Lower leg skin (tissue), 3 donors: Measurements from ENCODE around the gene COX6B2.

Experiments used
- CTCF ChIP-seq, 3 donors: fragments of 450-650 bp; IDR thresholded peaks; one replicate each; pipeline ENCODE4 v1.5.1; 2016; ENCODE audit warnings: antibody characterized with exemption in 3 of 3, mild to moderate bottlenecking in 3 of 3, moderate library complexity in 2 of 3
- POLR2A ChIP-seq, 2 donors: fragments of 450-650 bp; IDR thresholded peaks; one replicate each; pipeline ENCODE4 v1.6.1; 2016 to 2017; ENCODE audit warnings: antibody characterized with exemption in 2 of 2, mild to moderate bottlenecking in 1 of 2, moderate library complexity in 1 of 2

- TF ChIP-seq CTCF (IDR thresholded peaks at IDR 0.05) (no peak), POLR2A (IDR thresholded peaks at IDR 0.05) (no peak)
Measured at GRCh38 chr19:55333870-55334269, 20.6 kb downstream of the COX6B2 start.
